GM23338 (cell line): ENCODE measurements around the gene HOXB4. TPM values are rescaled to one million over a fixed set of nuclear protein-coding genes. Genes with fewer than 3 reads are reported as not detected.
A peak's percentile ranks its signal among the peaks of the same experiment; 100 is the strongest.

Source experiments
- ATAC-seq: fragments of 200-7000 bp; cut with Tn5 transposase; 3 replicates; pipeline ENCODE4 v1.9.1; 2020
- DNase-seq: peaks from one replicate; pipeline ENCODE4 v3.0.0-alpha.2; 2015; ENCODE audit warnings: low spot score
- H2AFZ ChIP-seq: fragments of 200-600 bp; sonication (generic); 2 replicates; pipeline ENCODE4 v1.8.0; 2016; ENCODE audit warnings: antibody characterized with exemption, mild to moderate bottlenecking, moderate library complexity
- H3F3A ChIP-seq: fragments of 200-600 bp; sonication (generic); replicated peaks from 2 replicates; pipeline ENCODE4 v1.8.0; 2017; ENCODE audit warnings: antibody characterized with exemption, mixed run types, low read depth
- H3K27ac ChIP-seq: fragments of 200-600 bp; sonication (generic); 2 replicates; pipeline ENCODE4 v1.6.1; 2016; ENCODE audit warnings: low read depth
- H3K27me3 ChIP-seq: fragments of 200-600 bp; sonication (generic); 2 replicates; pipeline ENCODE4 v1.8.0; 2016; ENCODE audit warnings: mild to moderate bottlenecking, mixed run types, moderate library complexity; ENCODE audit not compliant: insufficient read depth
- H3K36me3 ChIP-seq: fragments of 200-600 bp; sonication (generic); 2 replicates; pipeline ENCODE4 v1.8.0; 2016; ENCODE audit warnings: mild to moderate bottlenecking; ENCODE audit not compliant: insufficient read depth
- H3K4me1 ChIP-seq: fragments of 200-600 bp; sonication (generic); 2 replicates; pipeline ENCODE4 v1.8.0; 2016; ENCODE audit warnings: mild to moderate bottlenecking, moderate library complexity; ENCODE audit not compliant: insufficient read depth
- H3K4me2 ChIP-seq: fragments of 200-600 bp; sonication (generic); 2 replicates; pipeline ENCODE4 v1.7.1; 2017; ENCODE audit warnings: mixed run types
- H3K4me3 ChIP-seq: fragments of 200-600 bp; sonication (generic); 2 replicates; pipeline ENCODE4 v1.6.1; 2016; ENCODE audit warnings: mixed run types
- H3K79me2 ChIP-seq: fragments of 200-600 bp; sonication (generic); replicated peaks from 2 replicates; pipeline ENCODE4 v1.8.0; 2017; ENCODE audit warnings: mild to moderate bottlenecking; ENCODE audit not compliant: insufficient read depth
- H3K9me2 ChIP-seq: fragments of 200-600 bp; sonication (generic); 2 replicates; pipeline ENCODE4 v1.8.0; 2017; ENCODE audit not compliant: insufficient read depth
- H4K20me1 ChIP-seq: fragments of 200-600 bp; sonication (generic); replicated peaks from 2 replicates; pipeline ENCODE4 v1.8.0; 2017; ENCODE audit warnings: mild to moderate bottlenecking; ENCODE audit not compliant: insufficient read depth
- H3K27ac Mint-ChIP-seq: 2 replicates; pipeline ENCODE4 v1.8.0; 2020; ENCODE audit warnings: inconsistent platforms, mild to moderate bottlenecking, moderate library complexity, mixed read lengths
- H3K27me3 Mint-ChIP-seq: 3 replicates; pipeline ENCODE4 v1.8.0; 2022; ENCODE audit warnings: low read depth, mild to moderate bottlenecking, moderate library complexity, mixed read lengths, inconsistent platforms; ENCODE audit not compliant: insufficient read depth, poor library complexity
- H3K36me3 Mint-ChIP-seq: 3 replicates; pipeline ENCODE4 v1.8.0; 2021; ENCODE audit warnings: low read depth, mild to moderate bottlenecking, inconsistent platforms, moderate library complexity, mixed read lengths
- H3K4me1 Mint-ChIP-seq: 3 replicates; pipeline ENCODE4 v1.8.0; 2020; ENCODE audit warnings: mild to moderate bottlenecking, inconsistent platforms, mixed read lengths
- H3K4me3 Mint-ChIP-seq: 3 replicates; pipeline ENCODE4 v1.8.0; 2021; ENCODE audit warnings: moderate library complexity, mild to moderate bottlenecking, inconsistent platforms, mixed read lengths
- H3K9me3 Mint-ChIP-seq: 3 replicates; pipeline ENCODE4 v1.8.0; 2020; ENCODE audit warnings: moderate library complexity, mild to moderate bottlenecking, inconsistent platforms, mixed read lengths
- CTCF ChIP-seq, 2 experiments: fragments of 200-600 bp in 1 of 2; sonication (generic) in 1 of 2; conservative IDR thresholded peaks; 2 replicates each; pipeline versions ENCODE4 v1.5.1 to v1.6.1; 2016 to 2017; ENCODE audit warnings: antibody characterized with exemption in 2 of 2, low read depth in 2 of 2, mild to moderate bottlenecking in 2 of 2, moderate library complexity in 1 of 2
- EZH2 ChIP-seq: fragments of 200-600 bp; sonication (generic); IDR thresholded peaks from one replicate; pipeline ENCODE4 v1.8.0; 2017; ENCODE audit warnings: antibody characterized with exemption, mild to moderate bottlenecking, low read depth; ENCODE audit not compliant: unreplicated experiment
- JUNB ChIP-seq: IDR thresholded peaks from one replicate; pipeline ENCODE4 v1.6.1; 2016; ENCODE audit warnings: antibody characterized with exemption; ENCODE audit not compliant: unreplicated experiment
- NANOG ChIP-seq: IDR thresholded peaks from 2 replicates; pipeline ENCODE4 v1.6.1; 2016; ENCODE audit warnings: antibody characterized with exemption, borderline replicate concordance
- STAT1 ChIP-seq: IDR thresholded peaks from one replicate; pipeline ENCODE4 v1.6.1; 2016; ENCODE audit warnings: antibody characterized with exemption; ENCODE audit not compliant: unreplicated experiment
- polyA plus RNA-seq: library from polyadenylated mRNA; unstranded; fragments of >200 nt; fragmentation: Nextera tagmentation; extraction: Ambion mirVana; gene quantifications from 2 replicates; pipeline ENCODE4 v1.2.1, GENCODE V29; 2016
- total RNA-seq: library from RNA; depleted of rRNA; stranded (reverse); fragments of >200 nt; shearing (Covaris generic); gene quantifications from 2 replicates; pipeline ENCODE4 v1.2.3, GENCODE V29; 2014

Gene HOXB4
- total and polyA plus RNA-seq, 2 experiments from 2014 or later = not detected

- Mint-ChIP-seq H3K4me3 (peak overlapping the region; percentile 70), H3K36me3 (peaks cover 4% of the 10 kb centered on the region; the same call in 1 of the 3 replicates), H3K9me3 (peaks cover 3% of the 10 kb centered on the region; the same call in 2 of the 3 replicates), H3K4me1 (peaks cover 43% of the 10 kb centered on the region), H3K27ac (no peak overlapping the region), H3K27me3 (peaks cover 83% of the 10 kb centered on the region)
- Histone ChIP-seq H3K4me2 (peak overlapping the region; percentile 94), H3K79me2 (no peaks in the 10 kb centered on the region), H3K4me1 (peaks cover 59% of the 10 kb centered on the region), H3K27me3 (peaks cover 99% of the 10 kb centered on the region), H4K20me1 (peaks cover 12% of the 10 kb centered on the region), H3K36me3 (no peaks in the 10 kb centered on the region; the same call in 1 of the 2 replicates), H3K4me3 (peak overlapping the region; percentile 73), H3K9me2 (no peaks in the 10 kb centered on the region), H2AFZ (peak overlapping the region; percentile 97), H3F3A (peaks cover 25% of the 10 kb centered on the region), H3K27ac (no peak overlapping the region)
- TF ChIP-seq JUNB = no peak
- peak; percentile 70 for TF ChIP-seq EZH2
- DNase-seq = peak; percentile 25
- ATAC-seq = no peak; the same call in 2 of the 3 replicates
Observed at GRCh38 chr17:48541036-48541576, 37.0 kb downstream of the HOXB4 start.

- Histone ChIP-seq H4K20me1 (peaks cover 7% of the 10 kb centered on the region), H3K4me1 (peaks cover 50% of the 10 kb centered on the region), H3K9me2 (no peaks in the 10 kb centered on the region), H2AFZ (no peak overlapping the region), H3K27me3 (peaks cover 99% of the 10 kb centered on the region), H3K36me3 (no peaks in the 10 kb centered on the region; the same call in 1 of the 2 replicates), H3K4me2 (no peak overlapping the region), H3K79me2 (no peaks in the 10 kb centered on the region), H3K27ac (no peak overlapping the region), H3F3A (peaks cover 16% of the 10 kb centered on the region; the same call in 1 of the 2 replicates), H3K4me3 (no peak overlapping the region)
- Mint-ChIP-seq H3K9me3 (peaks cover 3% of the 10 kb centered on the region; the same call in 2 of the 3 replicates), H3K4me1 (peaks cover 34% of the 10 kb centered on the region), H3K36me3 (peaks cover 4% of the 10 kb centered on the region; the same call in 1 of the 3 replicates), H3K27ac (no peak overlapping the region), H3K4me3 (no peak overlapping the region), H3K27me3 (peaks cover 74% of the 10 kb centered on the region)
- ATAC-seq = no peak
- TF ChIP-seq CTCF (conservative IDR thresholded peaks at IDR 0.05; ENCODE audit: low read depth in 2 of 2) (no peak), EZH2 (peak; percentile 4), NANOG (no peak)
- DNase-seq = peak; percentile 21
Observed at GRCh38 chr17:48540213-48540612, 37.9 kb downstream of the HOXB4 start.

- no peak for DNase-seq
- ATAC-seq = no peak
- Histone ChIP-seq H3K36me3 (no peaks in the 10 kb centered on the region; the same call in 1 of the 2 replicates), H4K20me1 (peaks cover 7% of the 10 kb centered on the region; the same call in 1 of the 2 replicates), H3K27me3 (peaks cover 97% of the 10 kb centered on the region), H3K4me2 (no peak overlapping the region), H3K4me3 (no peak overlapping the region), H3F3A (peaks cover 11% of the 10 kb centered on the region; the same call in 1 of the 2 replicates), H3K4me1 (peaks cover 40% of the 10 kb centered on the region), H3K9me2 (no peaks in the 10 kb centered on the region), H2AFZ (no peak overlapping the region), H3K27ac (no peak overlapping the region), H3K79me2 (no peaks in the 10 kb centered on the region)
- TF ChIP-seq STAT1 = no peak
- Mint-ChIP-seq H3K4me1 (peaks cover 26% of the 10 kb centered on the region), H3K27me3 (peaks cover 69% of the 10 kb centered on the region), H3K27ac (no peak overlapping the region), H3K4me3 (no peak overlapping the region), H3K9me3 (peaks cover 3% of the 10 kb centered on the region; the same call in 2 of the 3 replicates), H3K36me3 (peaks cover 4% of the 10 kb centered on the region; the same call in 1 of the 3 replicates)
Observed at GRCh38 chr17:48539177-48539576, 39.0 kb downstream of the HOXB4 start.
